Smooth muscle cell (in vitro differentiated cells): ENCODE results near the gene ZIC5. TPM values are rescaled to one million over a fixed set of nuclear protein-coding genes. Genes with fewer than 3 reads are reported as not detected.

ENCODE experiments used
- DNase-seq: peaks from one replicate; lab custom pipeline; 2025; ENCODE audit not compliant: unreplicated experiment; lab: John Stamatoyannopoulos, UW
- H2AFZ ChIP-seq: fragments of 200-600 bp; sonication (generic); 2 replicates; pipeline ENCODE4 v1.6.0; 2016; ENCODE audit warnings: antibody characterized with exemption, low read depth, mild to moderate bottlenecking
- H3F3A ChIP-seq: fragments of 200-600 bp; sonication (generic); 2 replicates; pipeline ENCODE4 v1.6.0; 2017; ENCODE audit warnings: antibody characterized with exemption, low read depth
- H3K27ac ChIP-seq: fragments of 200-600 bp; sonication (generic); 2 replicates; pipeline ENCODE4 v1.5.1; 2016; ENCODE audit warnings: low read depth, mild to moderate bottlenecking
- H3K27me3 ChIP-seq: fragments of 200-600 bp; sonication (generic); 2 replicates; pipeline ENCODE4 v1.6.1; 2016; ENCODE audit warnings: low read depth, mild to moderate bottlenecking
- H3K36me3 ChIP-seq: fragments of 200-600 bp; sonication (generic); 2 replicates; pipeline ENCODE4 v1.5.1; 2016; ENCODE audit warnings: low read depth
- H3K4me1 ChIP-seq: fragments of 200-600 bp; sonication (generic); 2 replicates; pipeline ENCODE4 v1.5.1; 2016; ENCODE audit warnings: low read depth
- H3K4me2 ChIP-seq: fragments of 200-600 bp; sonication (generic); 2 replicates; pipeline ENCODE4 v1.6.0; 2016; ENCODE audit warnings: mild to moderate bottlenecking
- H3K4me3 ChIP-seq: fragments of 200-600 bp; sonication (generic); 2 replicates; pipeline ENCODE4 v1.5.1; 2016; ENCODE audit warnings: mild to moderate bottlenecking
- H3K79me2 ChIP-seq: fragments of 200-600 bp; sonication (generic); 2 replicates; pipeline ENCODE4 v1.6.0; 2016; ENCODE audit warnings: low read depth, mild to moderate bottlenecking
- H3K9ac ChIP-seq: fragments of 200-600 bp; sonication (generic); 2 replicates; pipeline ENCODE4 v1.6.0; 2016; ENCODE audit warnings: low read depth
- H3K9me3 ChIP-seq: fragments of 200-600 bp; sonication (generic); replicated peaks from 2 replicates; pipeline ENCODE4 v1.5.1; 2016; ENCODE audit warnings: low read depth
- H4K20me1 ChIP-seq: fragments of 200-600 bp; sonication (generic); 2 replicates; pipeline ENCODE4 v1.6.0; 2016; ENCODE audit warnings: low read depth
- CTCF ChIP-seq: fragments of 200-600 bp; sonication (generic); IDR thresholded peaks from 2 replicates; pipeline ENCODE4 v1.5.1; 2017; ENCODE audit warnings: borderline replicate concordance, mild to moderate bottlenecking, antibody characterized with exemption; ENCODE audit not compliant: insufficient read depth, poor library complexity, severe bottlenecking
- WGBS: methylation state at CpG from one replicate; pipeline ENCODE4 v1.1.7; 2016; ENCODE audit warnings: low lambda C conversion rate; 5-methylcytosine and 5-hydroxymethylcytosine counted together
- polyA plus RNA-seq: library from polyadenylated mRNA; unstranded; fragments of >200 nt; fragmentation: Nextera tagmentation; extraction: Ambion mirVana; gene quantifications from 2 replicates; pipeline ENCODE4 v1.2.1, GENCODE V29; 2016
- total RNA-seq: library from RNA; depleted of rRNA; stranded (reverse); fragments of >200 nt; gene quantifications from 2 replicates; pipeline ENCODE4 v1.2.3, GENCODE V29; 2014

The ZIC5 gene
- total and polyA plus RNA-seq, 2 experiments from 2014 or later: not detected

GRCh38 chr13:99944102-99944501 lies 27.5 kb downstream of the ZIC5 start:
- H3K4me3 ChIP-seq: no peak overlapping the region
- no peak for TF ChIP-seq CTCF
- 84% methylated on average over 7 of the region's 7 CpGs for WGBS

GRCh38 chr13:99941911-99942310 lies 29.7 kb downstream of the ZIC5 start:
- Histone ChIP-seq H2AFZ (no peak overlapping the region), H3K9me3 (no peaks in the 10 kb centered on the region), H3K4me2 (no peak overlapping the region), H4K20me1 (no peaks in the 10 kb centered on the region), H3K36me3 (no peaks in the 10 kb centered on the region), H3K4me1 (no peaks in the 10 kb centered on the region), H3K27ac (no peak overlapping the region), H3F3A (no peaks in the 10 kb centered on the region), H3K9ac (no peak overlapping the region), H3K4me3 (no peak overlapping the region), H3K27me3 (peaks cover 22% of the 10 kb centered on the region), H3K79me2 (no peaks in the 10 kb centered on the region)
- 93% methylated on average over 4 of the region's 4 CpGs for WGBS
- no peak for DNase-seq
- no peak for TF ChIP-seq CTCF

More at GRCh38 chr13:99944102-99944501, 27.5 kb downstream of the ZIC5 start:
- Histone ChIP-seq H3K4me1 (no peaks in the 10 kb centered on the region), H3F3A (no peaks in the 10 kb centered on the region), H3K9me3 (no peaks in the 10 kb centered on the region), H3K9ac (no peak overlapping the region), H3K27me3 (peaks cover 17% of the 10 kb centered on the region), H3K27ac (no peak overlapping the region), H3K4me2 (no peak overlapping the region), H4K20me1 (no peaks in the 10 kb centered on the region), H2AFZ (no peak overlapping the region), H3K79me2 (no peaks in the 10 kb centered on the region), H3K36me3 (no peaks in the 10 kb centered on the region)
- DNase-seq: no peak

- Histone ChIP-seq H3F3A (no peaks in the 10 kb centered on the region), H3K9ac (no peak overlapping the region), H3K27me3 (peaks cover 22% of the 10 kb centered on the region), H4K20me1 (no peaks in the 10 kb centered on the region), H3K4me3 (no peak overlapping the region), H3K4me1 (no peaks in the 10 kb centered on the region), H3K4me2 (no peak overlapping the region), H2AFZ (no peak overlapping the region), H3K27ac (no peak overlapping the region), H3K79me2 (no peaks in the 10 kb centered on the region), H3K9me3 (no peaks in the 10 kb centered on the region), H3K36me3 (no peaks in the 10 kb centered on the region)
- DNase-seq: no peak
- TF ChIP-seq CTCF: no peak
- WGBS: 91% methylated on average over 7 of the region's 7 CpGs
Measured at GRCh38 chr13:99941086-99941485, 30.5 kb downstream of the ZIC5 start.

DNA sequence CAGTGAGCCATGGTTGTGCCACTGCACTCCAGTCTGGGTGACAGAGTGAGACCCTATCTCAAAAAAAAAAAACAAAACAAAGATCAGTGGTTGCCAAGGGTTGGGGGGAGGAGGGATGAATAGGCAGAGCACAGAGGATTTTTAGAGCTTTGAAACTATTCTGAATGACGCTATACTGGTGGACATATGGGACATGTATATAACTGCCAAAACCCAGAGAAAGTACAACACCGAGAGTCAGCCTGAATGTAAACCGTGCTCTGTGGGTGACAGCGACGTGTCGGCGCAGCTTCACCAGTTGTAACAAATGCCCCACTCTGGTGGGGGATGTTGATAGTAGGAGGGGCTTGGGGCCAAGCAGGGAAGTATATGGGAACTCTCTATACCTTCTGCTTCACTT lies 32.9 kb downstream of the ZIC5 start:
- Histone ChIP-seq H3K4me3 (no peak overlapping the region), H3K9ac (no peak overlapping the region), H3K4me1 (no peaks in the 10 kb centered on the region), H2AFZ (no peak overlapping the region), H4K20me1 (no peaks in the 10 kb centered on the region), H3K9me3 (no peaks in the 10 kb centered on the region), H3K79me2 (no peaks in the 10 kb centered on the region), H3K4me2 (no peak overlapping the region), H3K27me3 (peaks cover 10% of the 10 kb centered on the region), H3F3A (no peaks in the 10 kb centered on the region), H3K27ac (no peak overlapping the region), H3K36me3 (no peaks in the 10 kb centered on the region)
- no peak for DNase-seq
- WGBS: 93% methylated on average over 7 of the region's 7 CpGs
- no peak for TF ChIP-seq CTCF
